Right atrium auricular region (tissue), 2 donors: ENCODE measurements around the gene TMEM132C. TPM values are rescaled to one million over a fixed set of nuclear protein-coding genes. Genes with fewer than 3 reads are reported as not detected.

Source experiments
- DNase-seq: peaks from one replicate; pipeline ENCODE4 v3.0.0-alpha.2; 2019; ENCODE audit warnings: low spot score
- H3K27ac ChIP-seq, 2 donors: fragments of 200-600 bp; sonication (generic); 1 replicate in 1 of 2; 2 replicates in 1 of 2; pipeline ENCODE4 v1.5.1; 2016 to 2019
- H3K27me3 ChIP-seq, 2 donors: fragments of 200-600 bp; sonication (generic); one replicate each; pipeline versions ENCODE4 v1.5.1 to v1.6.0; 2017 to 2019
- H3K36me3 ChIP-seq: fragments of 200-600 bp; sonication (generic); one replicate; pipeline ENCODE4 v1.5.1; 2016
- H3K4me1 ChIP-seq, 2 donors: fragments of 200-600 bp; sonication (generic); one replicate each; pipeline versions ENCODE4 v1.5.1 to v1.6.0; 2017 to 2019
- H3K4me3 ChIP-seq, 2 donors: fragments of 200-600 bp; sonication (generic); 1 replicate in 1 of 2; 2 replicates in 1 of 2; pipeline ENCODE4 v1.5.1; 2017 to 2019; ENCODE audit warnings: mild to moderate bottlenecking in 1 of 2, moderate library complexity in 1 of 2
- H3K9me3 ChIP-seq, 2 donors: fragments of 200-600 bp; sonication (generic); one replicate each; pipeline ENCODE4 v1.5.1; 2019
- total RNA-seq, 2 donors: library from RNA; depleted of rRNA; stranded (reverse); fragments of >200 nt; gene quantifications; one replicate each; pipeline ENCODE4 v1.1.0, GENCODE V29; 2016
- TF ChIP-seq, protein P1 (sequence below), 2 donors: fragments of 200-600 bp; sonication (generic); IDR thresholded peaks; one replicate each; pipeline ENCODE4 v1.5.1; 2019; ENCODE audit warnings: antibody characterized with exemption in 2 of 2

The TMEM132C gene
- total RNA-seq, 2 donors from 2014 or later, result 5.3 to 10.5 TPM

DNA sequence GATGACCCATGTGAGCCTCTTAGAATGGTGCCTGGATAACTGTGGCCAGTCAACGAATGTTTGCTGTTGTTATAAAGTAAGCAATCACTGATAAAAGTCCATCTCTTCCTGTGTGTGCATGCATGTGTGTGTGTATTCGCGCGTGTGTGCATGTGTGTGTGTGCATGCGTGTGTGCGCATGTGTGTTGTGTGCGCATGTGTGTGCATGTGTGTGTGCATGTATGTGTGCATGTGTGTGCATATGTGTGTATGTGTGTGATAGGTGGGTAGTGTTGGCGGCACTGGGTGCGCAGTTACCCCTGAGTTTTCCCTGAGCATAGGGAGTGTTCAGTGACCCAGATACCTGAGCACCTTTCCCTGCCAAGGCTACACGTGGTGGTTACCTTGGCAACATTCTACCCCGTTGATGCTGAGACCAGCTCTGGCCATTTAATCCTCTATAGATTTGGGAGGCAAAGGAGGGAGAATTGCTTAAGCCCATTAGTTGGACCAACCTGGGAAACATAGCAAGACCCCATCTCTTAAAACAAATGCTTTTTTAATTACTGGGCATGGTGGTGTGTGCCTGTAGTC is 419.0 kb downstream of the TMEM132C start:
- DNase-seq, result no peak
- TF ChIP-seq, protein P1, sequence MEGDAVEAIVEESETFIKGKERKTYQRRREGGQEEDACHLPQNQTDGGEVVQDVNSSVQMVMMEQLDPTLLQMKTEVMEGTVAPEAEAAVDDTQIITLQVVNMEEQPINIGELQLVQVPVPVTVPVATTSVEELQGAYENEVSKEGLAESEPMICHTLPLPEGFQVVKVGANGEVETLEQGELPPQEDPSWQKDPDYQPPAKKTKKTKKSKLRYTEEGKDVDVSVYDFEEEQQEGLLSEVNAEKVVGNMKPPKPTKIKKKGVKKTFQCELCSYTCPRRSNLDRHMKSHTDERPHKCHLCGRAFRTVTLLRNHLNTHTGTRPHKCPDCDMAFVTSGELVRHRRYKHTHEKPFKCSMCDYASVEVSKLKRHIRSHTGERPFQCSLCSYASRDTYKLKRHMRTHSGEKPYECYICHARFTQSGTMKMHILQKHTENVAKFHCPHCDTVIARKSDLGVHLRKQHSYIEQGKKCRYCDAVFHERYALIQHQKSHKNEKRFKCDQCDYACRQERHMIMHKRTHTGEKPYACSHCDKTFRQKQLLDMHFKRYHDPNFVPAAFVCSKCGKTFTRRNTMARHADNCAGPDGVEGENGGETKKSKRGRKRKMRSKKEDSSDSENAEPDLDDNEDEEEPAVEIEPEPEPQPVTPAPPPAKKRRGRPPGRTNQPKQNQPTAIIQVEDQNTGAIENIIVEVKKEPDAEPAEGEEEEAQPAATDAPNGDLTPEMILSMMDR (IDR thresholded peaks at IDR 0.05), result no peak
- Histone ChIP-seq H3K9me3 (no peaks in the 10 kb centered on the region), H3K27me3 (no peaks in the 10 kb centered on the region), H3K4me1 (no peaks in the 10 kb centered on the region), H3K36me3 (no peaks in the 10 kb centered on the region), H3K4me3 (no peak overlapping the region), H3K27ac (no peak overlapping the region)

DNA sequence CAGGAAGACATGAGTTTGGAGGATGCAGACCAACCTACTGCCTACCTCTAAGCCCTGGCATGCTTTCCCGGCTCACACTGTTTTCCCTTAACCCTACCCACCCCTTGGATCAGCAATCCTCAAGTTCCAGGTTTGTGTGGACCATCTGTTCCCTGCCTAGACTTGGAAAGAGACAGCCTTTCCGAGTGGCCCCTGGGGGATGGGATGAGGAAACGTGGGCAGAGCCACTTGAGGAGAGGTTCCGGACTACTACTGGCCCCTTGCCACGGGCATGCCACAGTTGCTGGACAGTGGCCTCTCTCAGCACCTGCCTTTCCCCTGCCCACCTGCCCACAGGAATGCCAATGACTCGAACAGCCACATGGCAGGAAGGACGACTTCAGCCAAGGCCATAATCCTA is 420.9 kb downstream of the TMEM132C start:
- TF ChIP-seq, protein P1 (IDR thresholded peaks at IDR 0.05), result no peak
- Histone ChIP-seq H3K27me3 (no peaks in the 10 kb centered on the region), H3K36me3 (no peaks in the 10 kb centered on the region), H3K4me3 (no peak overlapping the region), H3K4me1 (no peaks in the 10 kb centered on the region), H3K9me3 (no peaks in the 10 kb centered on the region), H3K27ac (no peak overlapping the region)
- no peak for DNase-seq

DNA sequence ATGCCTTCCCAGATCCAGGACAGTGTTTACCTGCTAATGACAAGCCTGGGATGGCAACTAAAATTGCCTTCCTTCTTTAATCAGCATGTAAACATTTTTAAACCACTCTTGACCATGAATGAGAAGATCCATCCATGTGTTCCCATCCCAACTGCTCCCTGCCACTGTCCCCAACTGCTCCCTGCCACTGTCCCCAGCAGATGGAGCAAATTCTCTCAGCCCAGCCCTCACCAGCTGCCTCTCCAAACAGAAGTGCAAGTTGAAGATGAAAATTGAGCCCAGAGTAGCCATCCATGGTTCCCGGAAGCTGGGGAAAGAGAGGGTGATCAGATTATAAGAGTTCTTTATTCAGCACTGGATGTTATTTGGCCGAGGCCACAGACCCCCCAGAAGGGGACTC is 423.7 kb downstream of the TMEM132C start:
- Histone ChIP-seq H3K27ac (no peak overlapping the region), H3K36me3 (no peaks in the 10 kb centered on the region), H3K9me3 (no peaks in the 10 kb centered on the region), H3K4me3 (no peak overlapping the region), H3K4me1 (no peaks in the 10 kb centered on the region), H3K27me3 (no peaks in the 10 kb centered on the region)
- DNase-seq, result no peak
- TF ChIP-seq, protein P1 (IDR thresholded peaks at IDR 0.05), result no peak

- Histone ChIP-seq H3K27me3 (no peaks in the 10 kb centered on the region), H3K4me3 (no peak overlapping the region), H3K36me3 (no peaks in the 10 kb centered on the region), H3K27ac (no peak overlapping the region), H3K4me1 (no peaks in the 10 kb centered on the region), H3K9me3 (no peaks in the 10 kb centered on the region)
- no peak for DNase-seq
- TF ChIP-seq, protein P1 (IDR thresholded peaks at IDR 0.05), result no peak
Measured at GRCh38 chr12:128693115-128693514, 426.1 kb downstream of the TMEM132C start.

- no peaks in the 10 kb centered on the region for H3K27me3 ChIP-seq
- H3K36me3 ChIP-seq, result no peaks in the 10 kb centered on the region
- TF ChIP-seq, protein P1 (IDR thresholded peaks at IDR 0.05), result no peak
- H3K4me3 ChIP-seq, result no peak overlapping the region
- DNase-seq, result no peak
- H3K4me1 ChIP-seq, result no peaks in the 10 kb centered on the region
- H3K27ac ChIP-seq, result no peak overlapping the region
- no peaks in the 10 kb centered on the region for H3K9me3 ChIP-seq
Measured at GRCh38 chr12:128693771-128694170, 426.8 kb downstream of the TMEM132C start.

DNA sequence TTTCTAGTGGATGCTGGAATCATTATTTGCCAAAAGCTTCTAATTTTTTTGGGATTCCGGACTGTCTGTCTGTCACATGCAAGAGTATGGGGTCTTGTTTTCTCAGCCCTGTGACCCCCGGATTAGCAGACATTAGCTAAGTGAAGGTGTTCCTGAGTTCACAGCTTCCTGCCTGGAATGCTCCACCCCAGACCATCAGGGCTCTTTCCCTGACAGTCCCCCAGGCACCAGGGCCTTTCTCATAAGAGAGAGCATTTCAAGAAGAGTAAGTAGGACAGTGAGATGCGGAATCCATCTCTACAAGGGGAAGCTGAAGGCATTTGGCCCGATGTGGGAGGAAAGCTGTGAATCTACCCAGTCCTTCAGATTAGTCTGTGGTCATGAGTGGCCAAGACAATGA is 427.5 kb downstream of the TMEM132C start:
- Histone ChIP-seq H3K4me3 (no peak overlapping the region), H3K27me3 (no peaks in the 10 kb centered on the region), H3K9me3 (no peaks in the 10 kb centered on the region), H3K27ac (no peak overlapping the region), H3K36me3 (no peaks in the 10 kb centered on the region), H3K4me1 (no peaks in the 10 kb centered on the region)
- TF ChIP-seq, protein P1 (IDR thresholded peaks at IDR 0.05), result no peak
- DNase-seq, result no peak
